ENCODE data around the gene FADS1.

The FADS1 gene

GRCh38 chr11:61775606-61776554 is 40.9 kb downstream of the FADS1 start:
- DNase-seq = peak in 1 of 2 donors; percentile 11

- DNase-seq = no peak
Observed at GRCh38 chr11:61775106-61775505, 41.7 kb downstream of the FADS1 start.

GRCh38 chr11:61774411-61774810 is 42.4 kb downstream of the FADS1 start:
- no peak for DNase-seq

GRCh38 chr11:61773809-61774208 is 43.0 kb downstream of the FADS1 start:
- no peak for DNase-seq

- DNase-seq = no peak
Observed at GRCh38 chr11:61773356-61773755, 43.4 kb downstream of the FADS1 start.

- DNase-seq = no peak
Observed at GRCh38 chr11:61771985-61772455, 44.8 kb downstream of the FADS1 start.

GRCh38 chr11:61771195-61771894 is 45.5 kb downstream of the FADS1 start:
- no peak for DNase-seq

- DNase-seq = no peak
Observed at GRCh38 chr11:61769946-61770683, 46.7 kb downstream of the FADS1 start.

GRCh38 chr11:61769169-61769920 is 47.5 kb downstream of the FADS1 start:
- no peak for DNase-seq

- no peak for DNase-seq
Observed at GRCh38 chr11:61768376-61769076, 48.3 kb downstream of the FADS1 start.

GRCh38 chr11:61766353-61766841 is 50.4 kb downstream of the FADS1 start:
- no peak for DNase-seq

- no peak for DNase-seq
Observed at GRCh38 chr11:61765550-61766253, 51.1 kb downstream of the FADS1 start.

GRCh38 chr11:61764606-61765260 is 52.1 kb downstream of the FADS1 start:
- DNase-seq = no peak

GRCh38 chr11:61763930-61764605 is 52.7 kb downstream of the FADS1 start:
- no peak for DNase-seq

- DNase-seq = no peak
Observed at GRCh38 chr11:61762798-61763197, 54.0 kb downstream of the FADS1 start.

GRCh38 chr11:61762223-61762615 is 54.6 kb downstream of the FADS1 start:
- no peak for DNase-seq

- DNase-seq = no peak
Observed at GRCh38 chr11:61761440-61762222, 55.2 kb downstream of the FADS1 start.

- no peak for DNase-seq
Observed at GRCh38 chr11:61760946-61761345, 55.9 kb downstream of the FADS1 start.

All from CD4-positive, alpha-beta T cell treated with Interleukin-1 beta for 1 hour (primary cell).